SHP77 (cell line): ENCODE measurements around the gene TMEM263.
A peak's percentile ranks its signal among the peaks of the same experiment; 100 is the strongest.
"Not testable (repeated sequence)": the region's sequence is repeated elsewhere in the genome, so short reads cannot be mapped to it uniquely, and the experiment has no call there.

Experiments used
- DNase-seq, 2 experiments: peaks; one replicate each; lab custom pipeline; 2025; lab: John Stamatoyannopoulos, UW

Gene TMEM263

GRCh38 chr12:106986625-106987389 lies 31.1 kb downstream of the TMEM263 start, which contains the start of gene MTERF2:
Gene MTERF2 (minus strand): TSS chr12:106987146. CDS start chr12:106978714, 8,432 bp downstream.
- peak; percentile 92 to 96 for DNase-seq

DNA sequence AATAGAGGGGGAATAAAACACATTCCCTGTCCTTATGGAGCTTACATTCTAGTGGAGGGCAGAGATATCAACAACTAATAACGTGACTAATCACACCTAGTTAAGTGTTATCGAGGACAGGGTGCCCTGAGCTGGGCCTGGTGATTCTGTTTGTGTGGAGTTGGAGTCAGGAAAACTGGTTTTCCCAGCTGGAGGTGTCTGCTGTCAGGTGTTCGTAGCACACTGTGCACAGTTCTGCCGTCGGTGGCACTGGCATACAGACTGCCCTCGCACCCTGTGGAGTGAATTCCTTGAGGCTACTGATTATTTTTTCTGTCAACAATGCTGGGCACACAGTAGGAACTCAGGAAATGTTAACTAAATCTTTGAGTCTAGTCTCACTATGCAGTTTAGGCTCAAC lies 32.1 kb downstream of the TMEM263 start:
- no peak for DNase-seq

DNA sequence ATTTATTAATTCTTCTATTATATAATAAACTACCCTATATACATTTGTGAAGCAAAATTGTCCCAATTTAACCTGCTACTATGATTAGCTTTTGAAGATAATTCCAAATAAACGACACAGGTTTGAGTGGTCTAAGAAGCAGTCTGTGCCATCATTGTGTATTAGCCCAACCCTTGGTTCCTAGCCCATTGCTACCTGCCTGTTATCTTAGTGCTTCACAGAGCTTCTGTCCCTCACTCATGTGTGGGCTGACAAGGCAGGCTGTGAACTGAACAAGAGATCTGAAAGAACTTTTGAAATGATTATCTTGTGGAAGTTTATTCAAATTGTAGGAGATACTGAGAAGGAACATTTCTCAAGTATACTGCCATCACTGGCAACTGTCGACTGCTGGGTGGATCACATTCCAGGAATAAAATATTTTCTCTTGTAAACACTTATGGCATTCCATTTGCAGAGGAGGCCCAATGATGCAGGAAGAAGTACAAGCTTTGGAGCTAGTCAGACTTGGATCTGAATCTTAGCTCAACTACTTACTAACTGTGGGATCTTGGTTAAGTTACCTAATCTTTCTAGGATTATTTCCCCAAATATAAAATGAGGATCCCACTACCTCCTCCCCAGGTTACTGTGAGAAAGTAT lies 39.0 kb downstream of the TMEM263 start:
- no peak for DNase-seq

- DNase-seq = not testable (repeated sequence)
Measured at GRCh38 chr12:106996102-106996501, 40.4 kb downstream of the TMEM263 start.

GRCh38 chr12:106997916-106998315 lies 42.2 kb downstream of the TMEM263 start:
- no peak for DNase-seq

DNA sequence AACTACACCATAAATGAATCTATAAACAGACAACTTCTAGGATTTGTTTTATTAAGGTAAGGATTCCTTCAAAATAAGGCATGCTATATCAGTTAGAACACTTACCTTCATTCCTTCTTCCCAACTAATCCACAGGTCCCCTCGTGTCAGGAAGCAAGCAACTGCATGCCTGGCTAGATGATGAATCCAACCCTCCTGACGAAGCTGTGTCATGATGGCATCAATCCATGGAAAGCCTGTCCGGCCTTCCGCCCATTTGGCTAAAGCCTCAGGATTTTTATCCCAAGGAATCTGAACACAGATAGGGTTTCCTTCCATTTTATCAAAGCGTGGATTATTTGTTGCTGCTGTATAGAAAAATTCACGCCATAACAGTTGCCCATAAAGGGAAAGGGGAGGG lies 43.7 kb downstream of the TMEM263 start:
- no peak for DNase-seq

GRCh38 chr12:107002665-107003064 lies 47.0 kb downstream of the TMEM263 start:
- not testable (repeated sequence) for DNase-seq

- DNase-seq = no peak
Measured at GRCh38 chr12:107007411-107007810, 51.7 kb downstream of the TMEM263 start.

DNA sequence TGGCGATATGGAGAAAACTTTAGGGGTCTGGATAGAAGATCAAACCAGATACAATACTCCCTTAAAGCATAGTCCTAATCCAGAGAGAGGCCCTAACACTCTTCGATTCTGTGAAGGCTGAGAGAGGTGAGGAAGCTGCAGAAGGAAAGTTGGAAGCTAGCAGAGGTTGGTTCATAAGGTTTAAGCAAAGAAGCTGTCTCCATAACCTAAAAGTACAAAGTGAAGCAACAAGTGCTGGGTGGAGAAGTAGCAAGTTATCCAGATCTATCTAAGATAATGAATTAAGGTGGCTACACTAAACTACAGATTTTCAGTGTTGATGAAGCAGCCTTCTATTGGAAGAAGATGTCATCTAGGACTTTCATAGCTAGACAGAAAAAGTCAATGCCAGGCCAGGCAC lies 55.8 kb downstream of the TMEM263 start:
- no peak for DNase-seq

GRCh38 chr12:107012736-107013425 lies 57.2 kb downstream of the TMEM263 start:
- DNase-seq = no peak

GRCh38 chr12:107014055-107014454 lies 58.3 kb downstream of the TMEM263 start:
- peak in 1 of 2 experiments; percentile 14 for DNase-seq

DNA sequence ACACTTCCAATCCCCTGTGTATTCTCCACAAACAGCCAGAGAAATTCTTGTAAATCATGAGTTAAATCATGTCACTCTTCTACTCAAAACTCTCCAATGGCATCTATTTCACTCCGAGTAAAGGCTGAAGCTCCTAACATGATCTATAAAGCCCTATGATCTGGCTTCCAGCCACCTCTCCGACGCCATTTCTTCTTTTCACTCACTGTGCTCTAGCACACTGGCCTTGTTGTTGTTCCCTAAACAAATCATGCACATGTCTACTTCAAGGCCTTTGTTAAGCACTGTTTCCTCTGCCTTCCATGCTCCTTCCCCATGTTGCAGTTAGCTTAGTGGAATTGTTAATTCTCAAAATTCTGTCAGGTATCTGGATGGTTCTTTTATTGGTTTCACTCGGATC lies 61.3 kb downstream of the TMEM263 start:
- DNase-seq = no peak

DNA sequence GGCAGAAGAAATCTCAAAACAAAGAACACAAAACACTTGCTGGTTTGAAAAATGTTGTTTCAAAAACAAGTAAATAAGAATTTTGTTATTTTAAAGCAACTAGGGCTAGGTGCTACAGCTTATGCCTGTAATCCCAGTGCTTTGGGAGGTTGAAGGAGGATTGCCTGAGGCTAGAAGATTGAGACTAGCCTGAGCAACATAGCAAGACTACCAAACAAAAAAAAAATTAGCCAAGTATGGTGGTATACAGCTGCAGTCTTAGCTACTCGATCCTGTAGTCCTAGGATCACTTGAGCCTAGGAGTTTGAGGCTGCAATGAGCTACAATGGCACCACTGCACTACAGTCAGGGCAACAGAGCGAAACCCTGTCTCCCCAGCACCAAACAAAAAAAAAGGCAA lies 63.8 kb downstream of the TMEM263 start:
- DNase-seq = no peak
